ENCODE results near the gene ZNF558. TPM values are rescaled to one million over a fixed set of nuclear protein-coding genes. Genes with fewer than 3 reads are reported as not detected.

The ZNF558 gene
- polyA plus RNA-seq, 1 of the 3 experiments (the other 2 are of a cell fraction), result 22.5 TPM

GRCh38 chr19:8815780-8816179 is 16.3 kb downstream of the ZNF558 start:
- Histone ChIP-seq H3K4me3 (ENCODE audit: low read depth in 2 of 2, low read length in 1 of 2) (no peak overlapping the region; a peak in 1 of 4 replicates), H3K36me3 (replicated peaks in 1 of 2; ENCODE audit: control insufficient read depth in 1 of 2, insufficient read depth in 2 of 2, low read length in 1 of 2) (peaks cover 59 to 90% of the 10 kb centered on the region in 2 experiments), H3K4me2 (no peak overlapping the region), H3F3A (replicated peaks; ENCODE audit: insufficient read depth) (peaks cover 8% of the 10 kb centered on the region), H3K9me2 (no peaks in the 10 kb centered on the region), H3K27ac (ENCODE audit: low read depth in 2 of 2, low read length in 1 of 2) (no peak overlapping the region), H3K9ac (no peak overlapping the region), H2AFZ (ENCODE audit: low read depth) (no peak overlapping the region), H4K20me1 (ENCODE audit: insufficient read depth) (no peaks in the 10 kb centered on the region), H3K9me3 (peaks cover 53% of the 10 kb centered on the region), H3K79me2 (ENCODE audit: insufficient read depth) (no peaks in the 10 kb centered on the region), H3K27me3 (ENCODE audit: insufficient read depth) (no peaks in the 10 kb centered on the region), H3K4me1 (ENCODE audit: control insufficient read depth in 1 of 2, insufficient read depth in 2 of 2, low read depth in 1 of 2, low read length in 1 of 2) (no peaks in the 10 kb centered on the region)
- TF ChIP-seq SIN3A (IDR thresholded peaks at IDR 0.05; ENCODE audit: borderline replicate concordance, low read depth, low read length), result no peak
- TF ChIP-seq TEAD4 (IDR thresholded peaks at IDR 0.05; ENCODE audit: borderline replicate concordance, insufficient read depth), result no peak
- no peak for TF ChIP-seq SMC3 (IDR thresholded peaks at IDR 0.05; ENCODE audit: low read depth, low read length)
- TF ChIP-seq GABPA (IDR thresholded peaks at IDR 0.05; ENCODE audit: low read depth), result no peak
- no peak for TF ChIP-seq NRF1 (IDR thresholded peaks at IDR 0.05; ENCODE audit: low read depth, low read length)
- TF ChIP-seq FOSL2 (IDR thresholded peaks at IDR 0.05; ENCODE audit: borderline replicate concordance, low read depth), result no peak
- no peak for TF ChIP-seq TCF12 (IDR thresholded peaks at IDR 0.05)
- no peak for TF ChIP-seq FOXM1 (IDR thresholded peaks at IDR 0.05; ENCODE audit: low read depth)
- TF ChIP-seq, protein P1, sequence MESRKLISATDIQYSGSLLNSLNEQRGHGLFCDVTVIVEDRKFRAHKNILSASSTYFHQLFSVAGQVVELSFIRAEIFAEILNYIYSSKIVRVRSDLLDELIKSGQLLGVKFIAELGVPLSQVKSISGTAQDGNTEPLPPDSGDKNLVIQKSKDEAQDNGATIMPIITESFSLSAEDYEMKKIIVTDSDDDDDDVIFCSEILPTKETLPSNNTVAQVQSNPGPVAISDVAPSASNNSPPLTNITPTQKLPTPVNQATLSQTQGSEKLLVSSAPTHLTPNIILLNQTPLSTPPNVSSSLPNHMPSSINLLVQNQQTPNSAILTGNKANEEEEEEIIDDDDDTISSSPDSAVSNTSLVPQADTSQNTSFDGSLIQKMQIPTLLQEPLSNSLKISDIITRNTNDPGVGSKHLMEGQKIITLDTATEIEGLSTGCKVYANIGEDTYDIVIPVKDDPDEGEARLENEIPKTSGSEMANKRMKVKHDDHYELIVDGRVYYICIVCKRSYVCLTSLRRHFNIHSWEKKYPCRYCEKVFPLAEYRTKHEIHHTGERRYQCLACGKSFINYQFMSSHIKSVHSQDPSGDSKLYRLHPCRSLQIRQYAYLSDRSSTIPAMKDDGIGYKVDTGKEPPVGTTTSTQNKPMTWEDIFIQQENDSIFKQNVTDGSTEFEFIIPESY (IDR thresholded peaks at IDR 0.05; ENCODE audit: borderline replicate concordance, low read depth), result no peak
- no peak for TF ChIP-seq RAD21 (IDR thresholded peaks at IDR 0.05; ENCODE audit: low read length)
- TF ChIP-seq NFIC (IDR thresholded peaks at IDR 0.05; ENCODE audit: borderline replicate concordance), result no peak
- no peak for TF ChIP-seq JUND (IDR thresholded peaks at IDR 0.05)
- TF ChIP-seq, protein P2, sequence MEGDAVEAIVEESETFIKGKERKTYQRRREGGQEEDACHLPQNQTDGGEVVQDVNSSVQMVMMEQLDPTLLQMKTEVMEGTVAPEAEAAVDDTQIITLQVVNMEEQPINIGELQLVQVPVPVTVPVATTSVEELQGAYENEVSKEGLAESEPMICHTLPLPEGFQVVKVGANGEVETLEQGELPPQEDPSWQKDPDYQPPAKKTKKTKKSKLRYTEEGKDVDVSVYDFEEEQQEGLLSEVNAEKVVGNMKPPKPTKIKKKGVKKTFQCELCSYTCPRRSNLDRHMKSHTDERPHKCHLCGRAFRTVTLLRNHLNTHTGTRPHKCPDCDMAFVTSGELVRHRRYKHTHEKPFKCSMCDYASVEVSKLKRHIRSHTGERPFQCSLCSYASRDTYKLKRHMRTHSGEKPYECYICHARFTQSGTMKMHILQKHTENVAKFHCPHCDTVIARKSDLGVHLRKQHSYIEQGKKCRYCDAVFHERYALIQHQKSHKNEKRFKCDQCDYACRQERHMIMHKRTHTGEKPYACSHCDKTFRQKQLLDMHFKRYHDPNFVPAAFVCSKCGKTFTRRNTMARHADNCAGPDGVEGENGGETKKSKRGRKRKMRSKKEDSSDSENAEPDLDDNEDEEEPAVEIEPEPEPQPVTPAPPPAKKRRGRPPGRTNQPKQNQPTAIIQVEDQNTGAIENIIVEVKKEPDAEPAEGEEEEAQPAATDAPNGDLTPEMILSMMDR (IDR thresholded peaks at IDR 0.05), result no peak
- no peak for TF ChIP-seq TAF1 (IDR thresholded peaks at IDR 0.05; ENCODE audit: borderline replicate concordance, low read depth, low read length)
- TF ChIP-seq YY1 (IDR thresholded peaks at IDR 0.05; ENCODE audit: low read depth), result no peak
- no peak for TF ChIP-seq POLR2AphosphoS5 (IDR thresholded peaks at IDR 0.05; ENCODE audit: low read depth, low read length)
- CTCF ChIA-PET, result interaction anchor here (1.7 kb wide), 1 partner anchor 16 kb away, joined by 3 read pairs; the partner anchor contains the start of genes MBD3L1 and ZNF558
- POLR2A ChIA-PET, result no interaction called here
- DNase-seq, result no peak
- 92% methylated on average over 2 of the region's 2 CpGs for WGBS (ENCODE audit: low lambda C conversion rate)

DNA sequence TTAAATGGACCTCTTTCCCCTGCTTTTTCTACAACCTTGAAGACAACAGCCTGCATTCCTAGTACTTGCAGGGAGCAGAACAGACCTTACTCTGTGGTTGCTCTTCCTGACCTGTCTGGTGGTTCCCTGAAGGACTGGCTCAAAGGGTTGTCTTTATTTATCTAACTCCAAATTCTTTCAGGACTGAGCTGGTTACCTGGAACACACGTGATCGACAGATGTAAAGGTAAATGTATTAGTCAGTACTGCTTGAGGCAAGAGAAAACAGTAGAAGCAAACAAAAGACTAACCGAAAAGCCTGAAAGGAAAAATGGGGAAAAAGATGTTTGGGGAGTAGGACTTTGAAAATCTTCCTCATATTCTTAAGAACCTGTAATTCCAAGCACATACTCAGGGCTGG is 17.9 kb downstream of the ZNF558 start:
- no peak for DNase-seq
- TF ChIP-seq CHD2 (IDR thresholded peaks at IDR 0.05; ENCODE audit: low read length, partially characterized antibody), result no peak
- TF ChIP-seq, protein P2 (IDR thresholded peaks at IDR 0.05), result no peak
- no peak for TF ChIP-seq TCF12 (IDR thresholded peaks at IDR 0.05)
- no peak for TF ChIP-seq NFIC (IDR thresholded peaks at IDR 0.05; ENCODE audit: borderline replicate concordance)
- no peak for TF ChIP-seq RFX5 (IDR thresholded peaks at IDR 0.05; ENCODE audit: low read length)
- no peak for TF ChIP-seq MXI1 (IDR thresholded peaks at IDR 0.05; ENCODE audit: low read depth, low read length)
- no peak for TF ChIP-seq MAX (IDR thresholded peaks at IDR 0.05; ENCODE audit: low read depth)
- TF ChIP-seq RAD21 (IDR thresholded peaks at IDR 0.05; ENCODE audit: low read length), result no peak
- TF ChIP-seq, protein P1 (IDR thresholded peaks at IDR 0.05; ENCODE audit: borderline replicate concordance, low read depth), result no peak

More for the DNA sequence above, 17.9 kb downstream of the ZNF558 start:
- Histone ChIP-seq H3K79me2 (ENCODE audit: insufficient read depth) (no peaks in the 10 kb centered on the region), H4K20me1 (ENCODE audit: insufficient read depth) (no peaks in the 10 kb centered on the region), H3K4me3 (ENCODE audit: low read depth in 2 of 2, low read length in 1 of 2) (peak overlapping the region in 1 of 2 experiments; percentile 9; a peak in 1 of 4 replicates), H3K9me2 (no peaks in the 10 kb centered on the region), H3F3A (replicated peaks; ENCODE audit: insufficient read depth) (peaks cover 8% of the 10 kb centered on the region), H3K4me1 (ENCODE audit: control insufficient read depth in 1 of 2, insufficient read depth in 2 of 2, low read depth in 1 of 2, low read length in 1 of 2) (no peaks in the 10 kb centered on the region), H3K9me3 (peaks cover 55% of the 10 kb centered on the region), H3K36me3 (replicated peaks in 1 of 2; ENCODE audit: control insufficient read depth in 1 of 2, insufficient read depth in 2 of 2, low read length in 1 of 2) (peaks cover 57 to 88% of the 10 kb centered on the region in 2 experiments), H3K27ac (ENCODE audit: low read depth in 2 of 2, low read length in 1 of 2) (no peak overlapping the region), H2AFZ (ENCODE audit: low read depth) (no peak overlapping the region), H3K9ac (no peak overlapping the region), H3K4me2 (no peak overlapping the region), H3K27me3 (ENCODE audit: insufficient read depth) (no peaks in the 10 kb centered on the region)
- ChIA-PET CTCF (no interaction called here), POLR2A (no interaction called here)
- 86% methylated on average over 3 of the region's 3 CpGs for WGBS (ENCODE audit: low lambda C conversion rate)
